MCF 10A (cell line): Measurements from ENCODE around the gene IL10. TPM values are rescaled to one million over a fixed set of nuclear protein-coding genes. Genes with fewer than 3 reads are reported as not detected.

Experiments used
- BruUV-seq: library from RNA; stranded (reverse); fragments of 400-500 nt; replicated peaks from 2 replicates; lab custom pipeline; 2021; lab: Mats Ljungman, UMichigan
- CTCF ChIA-PET: fragments of 300-600 bp; sonication (Branson Sonifier 250); formaldehyde crosslinking; extraction: SDS; loops from one replicate; lab custom pipeline; 2021; ENCODE audit warnings: antibody characterized with exemption, inconsistent platforms; lab: Yijun Ruan, JAX
- POLR2A ChIA-PET: fragments of 300-600, 350-650 bp; sonication (Branson Sonifier 250); formaldehyde crosslinking; extraction: SDS; loops from one replicate; lab custom pipeline; 2020; ENCODE audit warnings: antibody characterized with exemption, inconsistent platforms; lab: Yijun Ruan, JAX
- DNase-seq: peaks from one replicate; pipeline ENCODE4 v3.0.0-alpha.2; 2018; ENCODE audit not compliant: unreplicated experiment
- H3K27ac Mint-ChIP-seq: one replicate; pipeline ENCODE4 v1.8.0; 2022; ENCODE audit warnings: mild to moderate bottlenecking, low read depth, mixed read lengths; ENCODE audit not compliant: unreplicated experiment
- H3K27me3 Mint-ChIP-seq: one replicate; pipeline ENCODE4 v1.8.0; 2022; ENCODE audit warnings: mixed read lengths; ENCODE audit not compliant: insufficient read depth, unreplicated experiment
- H3K36me3 Mint-ChIP-seq: one replicate; pipeline ENCODE4 v1.8.0; 2022; ENCODE audit warnings: mild to moderate bottlenecking, moderate library complexity, mixed read lengths; ENCODE audit not compliant: insufficient read depth, unreplicated experiment
- H3K4me1 Mint-ChIP-seq: one replicate; pipeline ENCODE4 v1.8.0; 2022; ENCODE audit warnings: mixed read lengths; ENCODE audit not compliant: insufficient read depth, unreplicated experiment
- H3K4me3 Mint-ChIP-seq: one replicate; pipeline ENCODE4 v1.8.0; 2022; ENCODE audit warnings: mild to moderate bottlenecking, moderate library complexity, mixed read lengths; ENCODE audit not compliant: unreplicated experiment
- H3K9me3 Mint-ChIP-seq: one replicate; pipeline ENCODE4 v1.8.0; 2022; ENCODE audit warnings: mixed read lengths; ENCODE audit not compliant: unreplicated experiment
- intact Hi-C: fragments of 100-400 bp; cut with micrococcal nuclease; formaldehyde crosslinking; loops from 2 replicates; pipeline ENCODE4 v1.14.1; 2022
- total RNA-seq: library from RNA; stranded (reverse); gene quantifications from 2 replicates; pipeline ENCODE4 v1.2.3, GENCODE V29; 2022
- TF ChIP-seq, protein P1 (sequence below): fragments of 200-600 bp; IDR thresholded peaks from one replicate; pipeline ENCODE4 v1.8.0; 2022; ENCODE audit warnings: antibody characterized with exemption, mild to moderate bottlenecking; ENCODE audit not compliant: unreplicated experiment

The IL10 gene
- total RNA-seq, 1 experiment from 2014 or later, result not detected

DNA sequence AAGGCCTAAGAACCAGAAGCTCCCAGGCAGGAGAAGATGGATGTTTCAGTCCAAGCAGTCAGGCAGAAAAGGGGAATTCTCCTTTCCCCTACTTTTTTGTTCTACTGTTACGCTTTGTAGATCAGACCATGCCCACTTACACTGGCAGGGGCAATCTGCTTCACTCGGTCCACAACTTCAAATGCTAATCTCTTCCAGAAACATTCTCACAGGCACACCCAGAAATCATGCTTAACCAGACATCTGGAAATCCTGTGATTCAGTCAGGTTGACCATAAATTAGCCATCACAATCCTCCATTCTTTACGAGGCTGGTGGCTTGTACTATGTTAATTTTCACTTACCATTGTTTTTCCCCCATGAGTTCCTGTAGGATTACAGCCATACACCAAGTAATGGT is 23.8 kb upstream of the IL10 start:
- POLR2A ChIA-PET, result interaction anchor here (0.6 to 0.7 kb wide), 2 partner anchors 49 to 61 kb away, joined by 3 read pairs; no protein-coding TSS in a partner anchor
- intact Hi-C loops, result no loop called here
- no peak overlapping the region for H3K4me3 Mint-ChIP-seq

DNA sequence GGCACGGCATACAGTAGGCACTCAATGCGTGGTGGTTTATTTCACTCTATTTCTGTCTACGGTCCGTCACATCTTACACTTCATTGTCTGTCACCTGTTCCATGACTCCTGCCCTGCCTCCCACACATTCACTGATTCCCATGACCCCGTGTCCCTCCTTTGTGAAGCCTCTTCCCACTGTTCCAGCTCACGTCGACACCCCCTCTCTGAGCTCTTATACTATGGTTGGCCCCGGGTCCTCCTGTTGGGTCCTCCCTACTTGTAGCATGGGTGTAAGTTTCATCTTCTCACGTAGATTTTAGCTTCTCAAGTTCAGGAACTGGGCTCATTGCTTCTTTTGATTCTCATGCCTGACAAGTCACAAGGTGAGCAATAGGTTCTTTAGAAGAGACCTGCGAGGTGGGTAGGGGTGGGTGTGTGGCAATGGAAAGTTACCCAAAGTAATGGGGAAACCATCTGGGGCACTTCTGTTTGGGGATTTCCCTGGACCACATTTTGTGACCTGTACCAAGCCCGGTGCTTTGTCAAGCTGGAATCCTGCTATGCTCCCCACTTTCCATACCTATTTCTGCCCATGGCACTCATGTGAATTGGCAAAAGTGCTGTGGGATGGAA is 22.1 kb upstream of the IL10 start:
- H3K4me1 Mint-ChIP-seq, result peaks cover 11% of the 10 kb centered on the region
- no peaks in the 10 kb centered on the region for H3K36me3 Mint-ChIP-seq
- H3K27me3 Mint-ChIP-seq, result no peaks in the 10 kb centered on the region
- no peaks in the 10 kb centered on the region for H3K9me3 Mint-ChIP-seq
- H3K4me3 Mint-ChIP-seq, result no peak overlapping the region
- intact Hi-C loops, result no loop called here
- TF ChIP-seq, protein P1, sequence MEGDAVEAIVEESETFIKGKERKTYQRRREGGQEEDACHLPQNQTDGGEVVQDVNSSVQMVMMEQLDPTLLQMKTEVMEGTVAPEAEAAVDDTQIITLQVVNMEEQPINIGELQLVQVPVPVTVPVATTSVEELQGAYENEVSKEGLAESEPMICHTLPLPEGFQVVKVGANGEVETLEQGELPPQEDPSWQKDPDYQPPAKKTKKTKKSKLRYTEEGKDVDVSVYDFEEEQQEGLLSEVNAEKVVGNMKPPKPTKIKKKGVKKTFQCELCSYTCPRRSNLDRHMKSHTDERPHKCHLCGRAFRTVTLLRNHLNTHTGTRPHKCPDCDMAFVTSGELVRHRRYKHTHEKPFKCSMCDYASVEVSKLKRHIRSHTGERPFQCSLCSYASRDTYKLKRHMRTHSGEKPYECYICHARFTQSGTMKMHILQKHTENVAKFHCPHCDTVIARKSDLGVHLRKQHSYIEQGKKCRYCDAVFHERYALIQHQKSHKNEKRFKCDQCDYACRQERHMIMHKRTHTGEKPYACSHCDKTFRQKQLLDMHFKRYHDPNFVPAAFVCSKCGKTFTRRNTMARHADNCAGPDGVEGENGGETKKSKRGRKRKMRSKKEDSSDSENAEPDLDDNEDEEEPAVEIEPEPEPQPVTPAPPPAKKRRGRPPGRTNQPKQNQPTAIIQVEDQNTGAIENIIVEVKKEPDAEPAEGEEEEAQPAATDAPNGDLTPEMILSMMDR, result no peak
- no peak overlapping the region for H3K27ac Mint-ChIP-seq
- POLR2A ChIA-PET, result interaction anchor here (0.6 to 0.7 kb wide), 2 partner anchors 52 to 141 kb away, joined by 3 read pairs; no protein-coding TSS in a partner anchor
- BruUV-seq, result no TSS peak
- DNase-seq, result no peak
- CTCF ChIA-PET, result interaction anchor here (0.6 to 1.9 kb wide), 5 partner anchors 8 to 289 kb away, joined by 3 to 11 read pairs (median 8); no protein-coding TSS in a partner anchor

More for the DNA sequence above, 23.8 kb upstream of the IL10 start:
- peaks cover 11% of the 10 kb centered on the region for H3K4me1 Mint-ChIP-seq
- TF ChIP-seq, protein P1, result no peak
- DNase-seq, result no peak
- H3K9me3 Mint-ChIP-seq, result no peaks in the 10 kb centered on the region
- CTCF ChIA-PET, result interaction anchor here (0.5 to 1.9 kb wide), 3 partner anchors 48 to 70 kb away, joined by 4 to 11 read pairs (median 5); no protein-coding TSS in a partner anchor
- H3K36me3 Mint-ChIP-seq, result no peaks in the 10 kb centered on the region
- no peak overlapping the region for H3K27ac Mint-ChIP-seq
- no peaks in the 10 kb centered on the region for H3K27me3 Mint-ChIP-seq
- BruUV-seq, result no TSS peak

DNA sequence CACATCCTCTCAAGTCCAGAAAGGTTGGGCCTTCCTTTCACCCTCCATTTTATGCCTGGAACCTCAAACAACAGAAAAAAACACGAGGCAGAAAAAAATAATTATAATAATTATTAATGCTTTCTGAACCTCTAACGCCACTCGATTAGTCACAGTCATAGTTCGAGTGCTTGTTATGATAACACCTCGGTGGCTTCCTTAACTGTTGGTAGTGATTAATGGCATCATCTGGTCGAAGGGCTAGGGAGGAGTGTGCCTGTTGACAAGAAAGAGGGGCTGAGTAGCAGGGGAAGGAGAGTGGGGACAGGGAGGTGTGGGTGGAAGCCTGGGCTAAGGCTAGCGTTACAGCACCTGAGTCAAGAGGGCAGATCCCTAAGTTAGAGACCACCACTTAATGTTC is 21.3 kb upstream of the IL10 start:
- intact Hi-C loops, result no loop called here
- Mint-ChIP-seq H3K27ac (no peak overlapping the region), H3K4me3 (no peak overlapping the region), H3K36me3 (no peaks in the 10 kb centered on the region), H3K9me3 (no peaks in the 10 kb centered on the region), H3K4me1 (peaks cover 11% of the 10 kb centered on the region), H3K27me3 (peaks cover 2% of the 10 kb centered on the region)
- no TSS peak for BruUV-seq
- TF ChIP-seq, protein P1, result no peak
- ChIA-PET CTCF (interaction anchor here (0.6 to 1.6 kb wide), 4 partner anchors 15 to 316 kb away, joined by 3 to 10 read pairs (median 3); no protein-coding TSS in a partner anchor), POLR2A (interaction anchor here (1.1 kb wide), 1 partner anchor 11 kb away, joined by 3 read pairs; no protein-coding TSS in a partner anchor)
- DNase-seq, result no peak

DNA sequence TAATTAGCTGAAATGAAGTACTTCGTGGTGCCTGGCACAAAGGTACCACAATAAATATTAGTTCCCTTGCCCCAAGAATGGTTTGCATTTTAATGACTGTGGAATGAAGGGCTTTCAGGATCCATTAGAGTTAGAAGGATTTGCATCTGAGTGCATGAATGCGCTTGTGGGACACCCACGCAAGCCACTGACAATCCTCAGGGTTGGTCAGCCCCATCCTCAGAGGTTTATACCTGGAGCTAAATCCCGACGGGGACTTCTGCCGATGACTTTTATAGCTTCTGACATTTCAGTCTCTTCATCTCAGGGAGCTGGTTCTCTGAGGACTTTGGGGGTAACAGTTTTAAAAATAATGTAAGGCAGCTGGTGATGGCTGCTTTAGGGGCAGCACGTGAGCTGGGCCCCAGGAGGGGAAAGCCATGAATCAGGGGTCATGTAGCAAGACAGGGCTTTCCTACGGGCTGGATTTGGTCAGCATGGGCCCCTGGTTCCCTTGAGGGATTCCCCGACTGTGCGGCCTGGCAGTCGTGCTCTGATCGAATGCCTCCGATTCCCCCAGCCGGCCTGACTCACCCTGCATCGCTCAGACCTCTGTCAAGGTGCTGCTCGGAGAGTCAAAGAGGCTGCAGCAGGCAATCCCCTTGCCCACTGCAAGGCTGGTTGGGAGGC is 20.8 kb upstream of the IL10 start:
- TF ChIP-seq, protein P1, result no peak
- BruUV-seq, result no TSS peak
- DNase-seq, result no peak
- ChIA-PET CTCF (interaction anchor here (0.6 to 1.6 kb wide), 7 partner anchors 14 to 396 kb away, joined by 3 to 10 read pairs (median 3); no protein-coding TSS in a partner anchor), POLR2A (interaction anchor here (1.1 kb wide), 1 partner anchor 11 kb away, joined by 3 read pairs; no protein-coding TSS in a partner anchor)
- no peaks in the 10 kb centered on the region for H3K36me3 Mint-ChIP-seq
- peaks cover 11% of the 10 kb centered on the region for H3K4me1 Mint-ChIP-seq
- peaks cover 8% of the 10 kb centered on the region for H3K27me3 Mint-ChIP-seq
- H3K27ac Mint-ChIP-seq, result no peak overlapping the region
- intact Hi-C loops, result no loop called here
- H3K9me3 Mint-ChIP-seq, result no peaks in the 10 kb centered on the region
- no peak overlapping the region for H3K4me3 Mint-ChIP-seq
